CD4-positive, alpha-beta T cell treated with Interleukin-6 for 4 hours (primary cell): ENCODE data around the gene FAM222B.
"Not testable (repeated sequence)": the region's sequence is repeated elsewhere in the genome, so short reads cannot be mapped to it uniquely, and the experiment has no call there.

Source experiments
- DNase-seq: peaks from one replicate; pipeline ENCODE4 v3.0.0-alpha.2; 2020; ENCODE audit warnings: mixed read lengths

FAM222B gene

GRCh38 chr17:28871056-28871579, 28.5 kb upstream of the FAM222B start:
- DNase-seq, result peak; percentile 62

- no peak for DNase-seq
Measured at GRCh38 chr17:28867276-28867675, 24.7 kb upstream of the FAM222B start.

GRCh38 chr17:28865946-28866752, 23.6 kb upstream of the FAM222B start:
- no peak for DNase-seq

GRCh38 chr17:28864991-28865849, 22.6 kb upstream of the FAM222B start:
- no peak for DNase-seq

GRCh38 chr17:28863953-28864352, 21.4 kb upstream of the FAM222B start:
- DNase-seq, result no peak

- DNase-seq, result no peak
Measured at GRCh38 chr17:28862561-28862960, 20.0 kb upstream of the FAM222B start.

GRCh38 chr17:28861393-28862203, 19.0 kb upstream of the FAM222B start:
- DNase-seq, result no peak

- no peak for DNase-seq
Measured at GRCh38 chr17:28860363-28860808, 17.8 kb upstream of the FAM222B start.

- no peak for DNase-seq
Measured at GRCh38 chr17:28858801-28859355, 16.3 kb upstream of the FAM222B start.

- no peak for DNase-seq
Measured at GRCh38 chr17:28857905-28858800, 15.6 kb upstream of the FAM222B start.

- DNase-seq, result no peak
Measured at GRCh38 chr17:28856028-28856574, 13.5 kb upstream of the FAM222B start.

- DNase-seq, result no peak
Measured at GRCh38 chr17:28855336-28855679, 12.7 kb upstream of the FAM222B start.

- DNase-seq, result peak; percentile 83
Measured at GRCh38 chr17:28854457-28855335, 12.1 kb upstream of the FAM222B start, which contains the start of gene ERAL1. Gene ERAL1 (plus strand): TSS chr17:28855016. CDS start chr17:28855035, 19 bp downstream.

GRCh38 chr17:28853295-28853694, 10.7 kb upstream of the FAM222B start:
- DNase-seq, result no peak

- no peak for DNase-seq
Measured at GRCh38 chr17:28849281-28849680, 6.7 kb upstream of the FAM222B start.

GRCh38 chr17:28848667-28849066, 6.1 kb upstream of the FAM222B start:
- DNase-seq, result peak; percentile 73

- not testable (repeated sequence) for DNase-seq
Measured at GRCh38 chr17:28846699-28847098, 4.1 kb upstream of the FAM222B start.

- DNase-seq, result no peak
Measured at GRCh38 chr17:28846231-28846630, 3.6 kb upstream of the FAM222B start.

GRCh38 chr17:28843816-28844148, 1.2 kb upstream of the FAM222B start:
- DNase-seq, result no peak

- no peak for DNase-seq
Measured at GRCh38 chr17:28841901-28842281, 699 bp downstream of the FAM222B start.
